GM19438 (cell line): Measurements from ENCODE around the gene LMBR1.
"Not testable (repeated sequence)": the region's sequence is repeated elsewhere in the genome, so short reads cannot be mapped to it uniquely, and the experiment has no call there.

ENCODE experiments used
- ATAC-seq: cut with Tn5 transposase; IDR thresholded peaks from one replicate; pipeline ENCODE4 v1.9.1; 2021; ENCODE audit warnings: low read depth; ENCODE audit not compliant: unreplicated experiment

The LMBR1 gene

DNA sequence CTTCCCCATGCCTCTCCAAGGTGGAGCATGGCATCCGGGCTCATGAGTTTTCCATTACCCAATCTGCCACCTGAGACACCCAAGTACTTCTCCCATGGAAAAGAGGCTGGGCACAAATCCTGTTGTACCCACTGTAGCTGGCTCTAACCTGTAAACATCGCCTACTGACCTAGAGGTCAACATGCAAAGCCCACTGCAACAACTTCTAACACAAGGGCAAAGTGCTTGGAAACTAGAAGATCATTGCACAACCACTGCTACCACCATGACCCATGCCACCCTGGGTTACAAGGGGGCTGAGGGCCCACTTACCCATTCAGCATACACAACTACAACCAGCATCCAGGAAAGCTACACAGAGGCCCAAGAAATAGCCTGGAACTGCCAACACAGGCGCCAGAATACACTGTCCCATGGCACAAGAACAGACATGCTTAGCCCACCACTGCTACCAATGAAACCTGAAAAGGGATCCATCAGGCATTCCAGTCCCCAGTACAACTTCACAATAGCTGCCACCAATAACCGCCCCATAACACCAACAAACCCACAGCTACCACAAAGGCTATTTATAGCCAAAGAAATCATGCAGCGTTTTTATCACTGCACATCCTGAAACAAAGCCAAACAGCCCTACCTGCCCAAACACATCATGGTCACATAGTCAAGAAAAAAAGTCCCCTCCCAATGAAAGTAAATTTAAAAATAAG lies 189.1 kb downstream of the LMBR1 start:
- ATAC-seq: no peak

GRCh38 chr7:156703209-156703608 lies 189.8 kb downstream of the LMBR1 start:
- no peak for ATAC-seq

DNA sequence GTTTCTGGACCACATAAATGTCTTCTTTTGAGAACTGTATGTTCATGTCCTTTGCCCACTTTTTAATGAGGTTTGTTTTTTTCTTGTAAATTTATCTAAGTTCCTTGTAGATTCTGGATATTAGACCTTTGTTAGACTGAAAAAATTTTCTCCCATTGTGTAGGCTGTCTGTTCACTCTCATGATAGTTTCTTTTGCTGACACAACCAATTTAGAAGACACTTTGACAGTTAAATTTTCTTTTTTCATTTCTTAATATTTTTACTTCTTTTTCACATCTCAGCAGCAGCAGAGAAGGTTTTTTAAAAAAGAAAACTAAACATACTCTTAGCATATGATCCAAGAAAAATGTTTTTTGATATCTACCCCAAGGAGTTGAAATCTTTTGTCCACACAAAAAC lies 190.6 kb downstream of the LMBR1 start:
- no peak for ATAC-seq

GRCh38 chr7:156701787-156702186 lies 191.2 kb downstream of the LMBR1 start:
- ATAC-seq: not testable (repeated sequence)

DNA sequence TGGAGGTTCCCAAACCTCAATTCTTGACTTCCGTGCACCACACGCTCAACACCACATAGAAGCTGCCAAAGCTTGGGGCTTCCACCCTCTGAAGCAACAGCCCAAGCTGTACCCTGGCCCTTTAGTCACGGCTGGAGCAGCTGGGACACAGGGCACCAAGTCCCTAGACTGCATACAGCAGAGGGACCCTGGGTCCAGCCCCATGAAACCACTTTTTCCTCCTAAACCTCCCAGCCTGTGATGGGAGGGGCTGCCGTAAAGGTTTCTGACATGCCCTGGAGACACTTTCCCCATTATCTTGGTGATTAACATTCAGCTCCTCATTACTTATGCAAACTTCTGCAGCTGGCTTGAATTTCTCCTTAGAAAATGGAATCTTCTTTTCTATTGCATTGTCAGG lies 194.5 kb downstream of the LMBR1 start:
- not testable (repeated sequence) for ATAC-seq

DNA sequence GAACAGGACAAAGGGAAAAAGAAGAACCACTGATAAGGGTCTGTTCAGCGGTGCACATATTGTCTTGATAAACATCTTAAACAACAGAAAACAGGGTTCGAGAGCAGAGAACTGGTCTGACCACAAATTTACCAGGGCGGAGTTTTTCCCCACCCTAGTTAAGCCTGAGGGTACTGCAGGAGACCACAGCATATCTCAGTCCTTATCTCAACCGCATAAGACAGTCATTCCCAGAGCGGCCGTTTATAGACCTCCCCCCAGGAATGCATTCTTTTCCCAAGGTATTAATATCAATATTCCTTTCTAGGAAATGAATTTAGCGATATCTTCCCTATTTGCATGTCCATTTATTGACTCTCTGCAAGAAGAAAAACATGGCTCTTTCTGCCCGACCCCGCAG lies 195.7 kb downstream of the LMBR1 start:
- ATAC-seq: not testable (repeated sequence)

- no peak for ATAC-seq
Observed at GRCh38 chr7:156693627-156694026, 199.4 kb downstream of the LMBR1 start.

DNA sequence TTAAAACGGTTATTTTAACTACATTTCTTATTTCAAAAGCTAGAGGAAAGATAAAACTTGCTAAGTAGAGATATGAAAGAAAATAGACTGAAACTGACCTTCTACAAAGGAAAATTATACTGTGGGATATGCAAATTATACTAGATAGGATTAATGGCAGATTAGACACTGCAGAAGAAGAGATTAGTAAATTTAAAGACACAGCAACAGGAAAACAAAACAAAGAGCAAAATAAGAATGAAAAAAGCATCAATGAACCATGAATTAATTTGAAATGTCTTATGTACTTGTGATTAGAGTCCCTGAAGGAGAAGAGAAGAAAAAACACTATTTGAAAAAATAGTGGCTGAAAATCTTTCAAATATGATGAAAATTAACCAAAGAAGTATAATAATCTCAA lies 200.1 kb downstream of the LMBR1 start:
- no peak for ATAC-seq

GRCh38 chr7:156691764-156692163 lies 201.2 kb downstream of the LMBR1 start:
- no peak for ATAC-seq

GRCh38 chr7:156684661-156685060 lies 208.3 kb downstream of the LMBR1 start:
- no peak for ATAC-seq

DNA sequence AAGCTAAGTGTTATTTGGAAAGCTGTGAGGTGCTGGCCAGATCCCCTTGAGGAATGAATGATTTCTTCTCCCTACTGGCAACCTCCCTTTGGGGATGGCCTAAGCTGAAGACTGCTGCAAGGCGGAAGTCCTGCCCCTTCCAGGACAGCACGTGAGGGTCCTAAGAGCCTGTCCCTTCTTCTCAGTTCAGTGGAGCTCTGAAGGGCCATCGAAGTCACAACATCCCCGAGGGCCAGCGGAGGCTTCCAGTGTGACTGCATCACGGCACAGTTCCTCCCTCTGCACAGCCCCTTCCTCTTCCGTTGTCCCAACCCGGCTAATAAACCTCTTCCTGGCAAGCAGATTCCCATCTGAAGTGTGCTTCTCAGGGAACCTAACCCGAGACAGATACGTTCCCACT lies 208.7 kb downstream of the LMBR1 start:
- ATAC-seq: no peak

- ATAC-seq: no peak
Observed at GRCh38 chr7:156682928-156683327, 210.1 kb downstream of the LMBR1 start.

DNA sequence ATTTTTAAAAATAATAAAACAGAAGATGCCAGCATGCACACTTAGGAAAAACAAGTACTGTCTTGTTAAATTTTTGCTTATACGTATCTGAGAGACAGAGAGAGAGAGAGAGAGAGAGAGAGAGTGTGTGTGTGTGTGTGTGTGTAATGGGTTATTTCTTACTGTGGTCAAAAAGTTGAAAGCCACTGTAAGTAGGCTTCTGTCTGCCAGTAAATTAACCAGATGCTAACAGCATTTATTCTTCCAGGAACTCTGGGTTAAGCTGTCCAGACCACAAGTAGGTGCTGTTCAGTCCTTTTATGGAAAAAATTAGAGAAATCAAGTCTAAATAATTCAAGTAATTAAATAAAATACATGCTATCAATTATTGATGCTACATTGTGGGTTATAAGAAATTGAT lies 212.7 kb downstream of the LMBR1 start:
- ATAC-seq: no peak

DNA sequence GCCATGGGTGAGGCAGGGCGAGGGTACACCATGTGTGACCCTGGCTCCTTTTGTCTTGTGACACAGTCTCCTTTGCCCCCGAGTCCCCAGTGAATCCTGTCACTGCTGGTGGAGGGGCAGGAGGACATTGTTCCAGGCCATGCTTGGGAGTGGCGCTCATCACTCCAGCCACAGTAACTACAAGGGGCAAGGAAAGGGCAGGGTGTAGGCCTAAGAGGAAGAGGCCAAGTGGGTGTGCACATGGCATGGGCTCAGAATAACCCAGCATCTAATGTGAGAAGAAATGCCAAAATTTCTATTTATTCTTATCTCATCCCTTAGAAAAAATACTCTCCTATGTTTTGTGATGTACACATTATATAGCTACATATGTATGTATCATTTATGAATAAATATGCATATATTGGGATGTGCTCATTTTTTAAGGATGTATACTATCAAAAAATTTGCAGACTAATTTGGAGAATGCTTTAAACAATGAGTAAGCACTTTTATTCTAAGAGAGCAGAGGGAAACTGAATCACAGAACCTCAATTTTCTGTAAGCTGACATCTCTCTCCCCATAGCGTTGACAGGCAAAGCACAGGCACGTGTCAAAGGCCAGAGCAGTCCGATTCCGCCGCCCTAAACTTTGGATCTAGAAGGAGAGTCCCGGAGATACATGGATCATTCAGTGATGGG lies 215.5 kb downstream of the LMBR1 start:
- no peak for ATAC-seq

DNA sequence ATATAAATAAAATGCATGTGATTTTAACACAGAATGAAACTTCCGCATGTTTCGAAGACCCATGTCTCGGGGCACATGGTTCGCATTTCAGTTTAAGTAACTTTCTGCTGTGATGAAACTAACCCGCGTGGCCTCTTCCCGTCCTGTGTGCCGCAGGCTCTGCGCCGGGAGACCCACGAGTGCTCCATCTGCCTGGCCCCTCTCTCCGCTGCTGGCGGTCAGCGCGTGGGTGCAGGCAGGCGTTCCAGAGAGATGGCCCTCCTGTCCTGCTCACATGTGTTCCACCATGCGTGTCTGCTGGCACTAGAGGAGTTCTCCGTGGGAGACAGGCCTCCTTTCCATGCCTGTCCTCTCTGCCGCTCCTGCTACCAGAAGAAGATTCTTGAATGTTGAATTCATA lies 216.7 kb downstream of the LMBR1 start:
- ATAC-seq: no peak

DNA sequence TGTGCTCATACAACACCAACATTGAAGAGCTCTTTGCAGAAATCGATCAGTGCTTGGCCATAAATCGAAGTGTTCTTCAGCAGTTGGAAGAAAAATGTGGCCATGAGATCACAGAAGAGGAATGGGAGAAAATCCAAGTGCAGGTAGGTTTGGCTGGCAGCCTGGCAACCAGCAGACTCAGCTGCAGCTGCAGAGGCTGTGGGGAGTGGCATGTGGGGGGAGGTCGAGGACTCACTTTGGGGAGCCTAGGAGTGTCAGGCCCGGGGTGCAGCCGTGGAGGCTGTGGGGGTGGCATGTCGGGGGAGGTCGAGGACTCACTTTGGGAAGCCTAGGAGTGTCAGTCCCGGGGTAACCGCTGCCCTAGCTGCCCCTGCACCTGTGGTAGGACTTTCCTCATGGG lies 217.3 kb downstream of the LMBR1 start:
- ATAC-seq: no peak

DNA sequence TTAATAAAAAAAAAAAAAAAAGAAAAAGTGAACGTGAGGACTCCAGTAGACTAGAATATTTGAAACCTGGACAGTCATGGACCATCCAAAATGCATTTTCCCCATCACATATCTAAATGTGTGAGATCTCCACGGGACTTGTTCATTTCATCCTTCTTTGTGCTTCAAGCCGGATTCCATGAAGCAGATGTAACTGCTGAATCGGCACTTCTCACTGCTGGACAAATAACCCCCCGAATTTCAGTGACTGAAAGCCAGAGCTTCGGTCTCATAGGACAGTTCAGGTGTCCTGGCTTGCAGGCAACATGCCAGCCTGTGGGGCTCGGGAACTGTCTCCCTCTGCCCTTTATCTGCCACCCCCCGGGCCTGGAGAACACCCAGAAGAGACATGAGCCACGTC lies 219.1 kb downstream of the LMBR1 start:
- ATAC-seq: no peak

GRCh38 chr7:156673454-156673853 lies 219.5 kb downstream of the LMBR1 start:
- no peak for ATAC-seq

DNA sequence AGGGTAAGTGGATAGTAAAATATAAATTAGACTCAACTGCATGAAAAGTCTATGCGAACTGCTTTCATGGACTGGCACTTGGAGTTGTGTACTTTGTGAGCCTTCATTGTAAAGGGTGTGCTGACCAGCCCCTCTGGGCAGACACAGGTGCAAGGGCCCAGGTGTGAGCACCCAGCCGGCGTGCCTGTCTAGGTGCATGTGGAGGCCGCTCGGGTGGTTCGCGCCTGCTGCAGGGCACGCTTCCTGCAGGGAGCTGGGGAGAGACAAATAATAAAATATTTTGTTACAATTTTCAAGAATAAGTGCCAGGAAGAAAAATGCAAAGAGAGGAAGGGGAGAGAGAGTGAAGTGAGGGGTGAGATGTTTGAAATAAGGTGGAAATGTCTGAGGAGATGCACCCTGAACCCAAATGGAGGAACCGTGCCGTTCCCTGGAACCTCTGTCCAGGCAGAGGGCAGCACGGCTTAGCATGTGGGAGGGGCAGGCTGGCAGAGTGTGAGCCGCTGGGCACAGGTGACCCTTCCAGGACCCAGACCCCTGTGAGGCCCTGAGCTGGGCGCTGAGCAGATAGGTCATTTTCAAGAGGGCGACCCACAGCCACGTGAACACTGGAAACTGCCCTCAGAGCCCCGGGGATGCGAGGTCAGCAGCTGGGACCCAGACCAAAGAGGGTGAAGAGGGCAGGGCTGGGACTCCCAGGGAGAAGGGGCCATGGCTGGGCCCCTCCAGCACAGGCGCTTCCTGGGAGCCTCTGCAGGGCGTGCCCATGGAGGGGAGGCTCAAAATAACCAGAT lies 223.8 kb downstream of the LMBR1 start:
- no peak for ATAC-seq

- ATAC-seq: no peak
Observed at GRCh38 chr7:156668130-156668741, 224.7 kb downstream of the LMBR1 start.

DNA sequence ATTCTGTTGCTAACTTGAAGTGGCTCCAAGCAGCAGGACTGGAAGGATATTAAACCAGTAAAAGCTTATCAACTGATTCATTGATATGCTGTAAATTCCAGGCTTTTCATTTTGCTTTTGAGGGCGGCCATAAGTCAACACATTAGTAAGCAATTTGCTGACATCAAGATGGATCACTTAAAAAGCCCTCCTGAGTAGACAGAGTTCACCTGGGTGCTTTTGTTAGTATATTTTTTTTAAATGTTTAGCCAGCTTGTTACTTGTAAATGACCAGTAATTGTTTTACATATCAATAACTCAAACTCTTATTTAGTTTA lies 225.9 kb downstream of the LMBR1 start:
- ATAC-seq: no peak
